A549 (cell line): ENCODE results near the gene ATRAID. TPM values are rescaled to one million over a fixed set of nuclear protein-coding genes. Genes with fewer than 3 reads are reported as not detected.

ENCODE experiments used
- ATAC-seq, 2 experiments: fragments of 200-7000 bp in 1 of 2; fragments of >200 bp in 1 of 2; cut with Nextera tagmentation in 1 of 2; cut with Tn5 transposase in 1 of 2; 3 replicates each; pipeline versions ENCODE4 v1.8.0 to v1.9.1; 2018 to 2020; ENCODE audit warnings: mild to moderate bottlenecking in 1 of 2, moderate library complexity in 1 of 2
- CTCF ChIA-PET: fragments of 300-600 bp; sonication (Branson Sonifier 250); formaldehyde crosslinking; extraction: SDS; loops from one replicate; lab custom pipeline; 2021; ENCODE audit warnings: antibody characterized with exemption, inconsistent platforms; lab: Yijun Ruan, JAX
- POLR2A ChIA-PET: fragments of 350-600 bp; formaldehyde crosslinking; extraction: SDS; loops from one replicate; lab custom pipeline; 2021; ENCODE audit warnings: antibody characterized with exemption, inconsistent platforms; lab: Yijun Ruan, JAX
- DNase-seq, 2 experiments: peaks; one replicate each; pipeline versions ENCODE4 v3.0.0 to v3.0.0-alpha.2; 2011 to 2016; ENCODE audit warnings: low read depth in 1 of 2, low spot score in 1 of 2
- FAIRE-seq: peaks from 2 replicates; lab custom pipeline; 2011; peaks lifted over from hg19 to GRCh38; lab: Jason Lieb, UNC
- H3K27ac ChIP-seq, 2 experiments: fragments of >200 bp; sonication (Bioruptor Twin); formaldehyde crosslinking; 3 replicates each; pipeline ENCODE4 v1.5.1; 2016 to 2017
- H3K4me1 ChIP-seq: fragments of >200 bp; sonication (Bioruptor Twin); formaldehyde crosslinking; 3 replicates; pipeline ENCODE4 v1.6.1; 2016
- H3K4me2 ChIP-seq: fragments of >200 bp; sonication (Bioruptor Twin); formaldehyde crosslinking; 3 replicates; pipeline ENCODE4 v1.6.1; 2016
- H3K4me3 ChIP-seq: fragments of >200 bp; sonication (Bioruptor Twin); formaldehyde crosslinking; 3 replicates; pipeline ENCODE4 v1.5.1; 2016
- H3K9me3 ChIP-seq: fragments of >200 bp; sonication (Bioruptor Twin); formaldehyde crosslinking; 3 replicates; pipeline ENCODE4 v1.6.1; 2016
- BHLHE40 ChIP-seq: IDR thresholded peaks from 2 replicates; pipeline ENCODE4 v1.6.1; 2012; ENCODE audit warnings: low read depth, low read length, inconsistent platforms
- CEBPB ChIP-seq, 2 experiments: fragments of >200 bp in 1 of 2; sonication (Bioruptor Twin) in 1 of 2; formaldehyde crosslinking in 1 of 2; IDR thresholded peaks; 2 replicates each; pipeline ENCODE4 v1.6.1; 2012 to 2016
- CHD2 ChIP-seq: fragments of 150-350 bp; IDR thresholded peaks from 2 replicates; pipeline ENCODE4 v1.6.1; 2014; ENCODE audit warnings: low read length; ENCODE audit not compliant: partially characterized antibody
- EHF ChIP-seq: fragments of 250-450 bp; sonication (Bioruptor Pico); IDR thresholded peaks from 2 replicates; pipeline ENCODE4 v1.5.0; 2020; ENCODE audit warnings: mild to moderate bottlenecking
- EHMT2 ChIP-seq: fragments of 200-600 bp; sonication (generic); IDR thresholded peaks from 2 replicates; pipeline ENCODE4 v1.6.1; 2016; ENCODE audit warnings: antibody characterized with exemption, low read depth, mild to moderate bottlenecking, moderate library complexity
- EP300 ChIP-seq, 2 experiments: fragments of >200 bp; sonication (Bioruptor Twin); formaldehyde crosslinking; IDR thresholded peaks; 2 replicates in 1 of 2; 3 replicates in 1 of 2; pipeline ENCODE4 v1.6.1; 2016 to 2017
- FOXS1 ChIP-seq: fragments of 250-450 bp; sonication (Bioruptor Pico); IDR thresholded peaks from 2 replicates; pipeline ENCODE4 v1.5.0; 2020; ENCODE audit warnings: mild to moderate bottlenecking, moderate library complexity
- GATA3 ChIP-seq: IDR thresholded peaks from 2 replicates; pipeline ENCODE4 v1.6.1; 2012; ENCODE audit warnings: borderline replicate concordance
- HEYL ChIP-seq: fragments of 250-450 bp; sonication (Bioruptor Pico); IDR thresholded peaks from 2 replicates; pipeline ENCODE4 v1.8.0; 2021; ENCODE audit warnings: mild to moderate bottlenecking, moderate library complexity
- HMGXB4 ChIP-seq: fragments of 250-450 bp; sonication (Bioruptor Pico); IDR thresholded peaks from 2 replicates; pipeline ENCODE4 v1.5.0; 2021; ENCODE audit warnings: mild to moderate bottlenecking, moderate library complexity, borderline replicate concordance
- HOXB13 ChIP-seq: fragments of 250-450 bp; sonication (Bioruptor Pico); IDR thresholded peaks from 2 replicates; pipeline ENCODE4 v1.5.0; 2020; ENCODE audit warnings: low read depth, mild to moderate bottlenecking, moderate library complexity
- JUNB ChIP-seq: fragments of >200 bp; sonication (Bioruptor Twin); formaldehyde crosslinking; IDR thresholded peaks from 2 replicates; pipeline ENCODE4 v1.6.1; 2016
- MAFK ChIP-seq: fragments of 450-650 bp; IDR thresholded peaks from 2 replicates; pipeline ENCODE4 v1.6.1; 2014; ENCODE audit not compliant: partially characterized antibody
- MAX ChIP-seq: IDR thresholded peaks from 2 replicates; pipeline ENCODE4 v1.6.1; 2012
- NPAS2 ChIP-seq: fragments of 250-450 bp; sonication (Bioruptor Pico); IDR thresholded peaks from 2 replicates; pipeline ENCODE4 v1.8.0; 2022; ENCODE audit warnings: mild to moderate bottlenecking, moderate library complexity, borderline replicate concordance
- NR3C1 ChIP-seq: fragments of >200 bp; sonication (Bioruptor Twin); formaldehyde crosslinking; IDR thresholded peaks from 3 replicates; pipeline ENCODE4 v1.6.1; 2017
- POLR2AphosphoS2 ChIP-seq: conservative IDR thresholded peaks from 2 replicates; pipeline ENCODE4 v1.6.1; 2012; ENCODE audit warnings: low read length, improper control_type of control experiment, inconsistent platforms
- RAD21 ChIP-seq, 2 experiments: fragments of >200 bp in 1 of 2; sonication (Bioruptor Twin) in 1 of 2; formaldehyde crosslinking in 1 of 2; IDR thresholded peaks in 1 of 2; conservative IDR thresholded peaks in 1 of 2; 2 replicates in 1 of 2; 3 replicates in 1 of 2; pipeline ENCODE4 v1.6.1; 2012 to 2018; ENCODE audit warnings: inconsistent platforms in 1 of 2
- RARB ChIP-seq: fragments of 250-450 bp; sonication (Bioruptor Pico); IDR thresholded peaks from 2 replicates; pipeline ENCODE4 v1.8.0; 2021; ENCODE audit warnings: mild to moderate bottlenecking, moderate library complexity
- RNF2 ChIP-seq: fragments of 200-600 bp; sonication (generic); IDR thresholded peaks from 2 replicates; pipeline ENCODE4 v1.6.1; 2016; ENCODE audit warnings: low read depth, mild to moderate bottlenecking, antibody characterized with exemption, moderate library complexity, borderline replicate concordance
- SMC3 ChIP-seq: fragments of >200 bp; sonication (Bioruptor Twin); formaldehyde crosslinking; IDR thresholded peaks from 3 replicates; pipeline ENCODE4 v1.6.1; 2018; ENCODE audit warnings: inconsistent platforms
- TFCP2L1 ChIP-seq: fragments of 250-450 bp; sonication (Bioruptor Pico); IDR thresholded peaks from 2 replicates; pipeline ENCODE4 v1.5.0; 2021; ENCODE audit warnings: mild to moderate bottlenecking
- WGBS: methylation state at CpG from one replicate; pipeline ENCODE4 v1.1.6; 2017; ENCODE audit errors: missing lambda C conversion rate; 5-methylcytosine and 5-hydroxymethylcytosine counted together
- polyA plus RNA-seq, 4 experiments: library from polyadenylated mRNA; depleted of rRNA in 3 of 4; stranded (reverse); fragments of >200 nt; fragmentation: RNase III in 1 of 4; extraction: RNeasy Plus Mini Kit Qiagen cat#74134 plus additional on column Dnase treatment in 1 of 4; gene quantifications; 2 replicates in 3 of 4; 3 replicates in 1 of 4; pipeline ENCODE4 v1.2.3, GENCODE V29; 2011 to 2017
- TF ChIP-seq, protein P1 (sequence below): fragments of 450-650 bp; IDR thresholded peaks from 2 replicates; pipeline ENCODE4 v1.6.1; 2014; ENCODE audit warnings: antibody characterized with exemption
- TF ChIP-seq, protein P2 (sequence below): IDR thresholded peaks from 2 replicates; pipeline ENCODE4 v1.6.1; 2012

Gene ATRAID
- polyA plus RNA-seq, 2 of the 4 experiments (the other 2 are of a cell fraction), result 176 to 346 TPM

GRCh38 chr2:27249891-27250651 is 38.2 kb downstream of the ATRAID start (continued):
- TF ChIP-seq HMGXB4 (CRISPR knock-in tag), result no peak
- TF ChIP-seq RARB, result no peak
- TF ChIP-seq NPAS2 (CRISPR knock-in tag), result no peak
- peak; percentile 89 to 91 for TF ChIP-seq RAD21 (conservative IDR thresholded peaks at IDR 0.05 in 1 of 2, IDR thresholded peaks at IDR 0.05 in 1 of 2)
- peak; percentile 75 for TF ChIP-seq SMC3
- TF ChIP-seq MAFK, result no peak
- no peak for TF ChIP-seq POLR2AphosphoS2
- no peak for TF ChIP-seq BHLHE40
- TF ChIP-seq, all 56 proteins: peak for 4

DNA sequence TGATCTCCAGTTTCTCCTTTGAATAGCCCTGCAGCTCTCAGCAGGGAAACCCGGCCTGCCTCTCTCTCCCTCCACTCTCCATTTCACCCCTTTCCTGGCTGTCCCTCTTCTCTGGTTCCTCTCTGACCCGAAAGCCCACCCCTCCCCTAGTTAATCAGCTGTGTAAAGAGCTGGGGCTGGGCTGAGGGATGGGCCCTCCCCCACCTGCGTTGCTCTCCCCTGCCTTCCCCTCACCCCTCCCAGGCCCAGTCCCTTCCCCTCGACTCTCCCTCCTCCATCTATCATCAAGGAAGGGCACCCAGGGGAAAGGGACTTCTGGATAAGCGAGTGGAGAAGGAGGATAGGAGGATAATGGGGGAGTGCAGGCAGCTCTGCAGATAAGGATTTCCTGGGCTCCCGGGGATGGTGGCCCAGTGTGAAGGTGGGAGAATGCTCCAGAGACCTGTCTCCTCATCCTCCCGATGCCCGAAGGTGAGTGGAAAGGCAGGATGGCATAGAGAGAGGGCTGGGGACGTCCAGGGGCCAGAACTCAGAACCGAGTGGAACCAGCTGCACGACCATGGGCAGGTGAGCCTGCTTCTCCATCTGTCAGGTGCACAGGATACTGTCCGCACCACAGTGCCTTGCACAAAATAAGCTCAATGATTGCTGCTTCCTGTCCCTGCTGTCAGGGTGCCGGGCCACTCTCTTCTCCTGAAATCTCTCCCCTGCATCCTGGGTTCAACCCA is 39.0 kb downstream of the ATRAID start:
- ATAC-seq, result no peak
- H3K4me2 ChIP-seq, result 0 out of 3 replicates have a peak overlapping the region, but pooled peaks have one; percentile 24
- TF ChIP-seq RNF2, result no peak
- no peak for TF ChIP-seq MAX
- no peak for TF ChIP-seq TFCP2L1 (CRISPR knock-in tag)
- TF ChIP-seq BHLHE40, result no peak
- TF ChIP-seq EHF (CRISPR knock-in tag), result no peak
- TF ChIP-seq GATA3, result no peak
- TF ChIP-seq SMC3, result no peak
- TF ChIP-seq EHMT2, result no peak
- TF ChIP-seq FOXS1 (CRISPR knock-in tag), result no peak
- no peak for TF ChIP-seq HMGXB4 (CRISPR knock-in tag)
- TF ChIP-seq CHD2, result no peak
- no peak for TF ChIP-seq EP300 (IDR thresholded peaks at IDR 0.05)
- TF ChIP-seq, protein P1, sequence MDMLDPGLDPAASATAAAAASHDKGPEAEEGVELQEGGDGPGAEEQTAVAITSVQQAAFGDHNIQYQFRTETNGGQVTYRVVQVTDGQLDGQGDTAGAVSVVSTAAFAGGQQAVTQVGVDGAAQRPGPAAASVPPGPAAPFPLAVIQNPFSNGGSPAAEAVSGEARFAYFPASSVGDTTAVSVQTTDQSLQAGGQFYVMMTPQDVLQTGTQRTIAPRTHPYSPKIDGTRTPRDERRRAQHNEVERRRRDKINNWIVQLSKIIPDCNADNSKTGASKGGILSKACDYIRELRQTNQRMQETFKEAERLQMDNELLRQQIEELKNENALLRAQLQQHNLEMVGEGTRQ, result no peak
- no peak for TF ChIP-seq CEBPB (IDR thresholded peaks at IDR 0.05)
- TF ChIP-seq, protein P2, sequence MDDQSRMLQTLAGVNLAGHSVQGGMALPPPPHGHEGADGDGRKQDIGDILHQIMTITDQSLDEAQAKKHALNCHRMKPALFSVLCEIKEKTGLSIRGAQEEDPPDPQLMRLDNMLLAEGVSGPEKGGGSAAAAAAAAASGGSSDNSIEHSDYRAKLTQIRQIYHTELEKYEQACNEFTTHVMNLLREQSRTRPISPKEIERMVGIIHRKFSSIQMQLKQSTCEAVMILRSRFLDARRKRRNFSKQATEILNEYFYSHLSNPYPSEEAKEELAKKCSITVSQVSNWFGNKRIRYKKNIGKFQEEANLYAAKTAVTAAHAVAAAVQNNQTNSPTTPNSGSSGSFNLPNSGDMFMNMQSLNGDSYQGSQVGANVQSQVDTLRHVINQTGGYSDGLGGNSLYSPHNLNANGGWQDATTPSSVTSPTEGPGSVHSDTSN, result no peak
- TF ChIP-seq HOXB13 (CRISPR knock-in tag), result no peak
- no peak for TF ChIP-seq JUNB
- TF ChIP-seq NR3C1, result no peak
- no peak for TF ChIP-seq HEYL (CRISPR knock-in tag)
- ChIA-PET POLR2A (interaction anchor here (0.6 kb wide), 1 partner anchor 28 kb away, joined by 3 read pairs; no protein-coding TSS in a partner anchor), CTCF (interaction anchor here (0.5 to 16.3 kb wide), 22 partner anchors 10 to 166 kb away, joined by 3 to 205 read pairs (median 4); partner anchors contain the start of genes DNAJC5G, SLC30A3 and TRIM54)
- no peak overlapping the region for H3K4me3 ChIP-seq
- peaks cover 18% of the 10 kb centered on the region for H3K4me1 ChIP-seq
- peak overlapping the region; percentile 11 to 62; a peak in 3 of 6 replicates for H3K27ac ChIP-seq
- H3K9me3 ChIP-seq, result no peaks in the 10 kb centered on the region
- no peak for DNase-seq
- WGBS, result 77% methylated on average over 12 of the region's 13 CpGs
- no peak for FAIRE-seq
